HepG2 (cell line): ENCODE data around the gene SLC1A3.

ENCODE experiments used
- CAMTA2 ChIP-seq: sonication (generic); formaldehyde crosslinking; IDR thresholded peaks from 2 replicates; pipeline ENCODE4 v1.4.0; 2020; ENCODE audit warnings: mild to moderate bottlenecking, missing genetic modification reagents, borderline replicate concordance
- EP300 ChIP-seq, 3 experiments: sonication (generic) in 1 of 3; formaldehyde crosslinking in 1 of 3; IDR thresholded peaks; 2 replicates each; pipeline versions ENCODE4 v1.5.1 to v1.6.1; 2011 to 2020; ENCODE audit warnings: low read depth in 2 of 3, low read length in 2 of 3, borderline replicate concordance in 1 of 3, improper control_type of control experiment in 1 of 3, mild to moderate bottlenecking in 1 of 3, missing genetic modification reagents in 1 of 3, moderate library complexity in 1 of 3
- MAFF ChIP-seq: IDR thresholded peaks from 2 replicates; pipeline ENCODE4 v1.6.1; 2011; ENCODE audit warnings: low read depth, low read length, improper control_type of control experiment
- MXD4 ChIP-seq: IDR thresholded peaks from 2 replicates; pipeline ENCODE4 v1.6.1; 2016; ENCODE audit warnings: mild to moderate bottlenecking, missing biosample characterization, missing genetic modification reagents
- TF ChIP-seq, protein P1 (sequence below): sonication (generic); formaldehyde crosslinking; IDR thresholded peaks from 2 replicates; pipeline ENCODE4 v1.5.0; 2020; ENCODE audit warnings: mild to moderate bottlenecking, missing genetic modification reagents, moderate library complexity
- TF ChIP-seq, protein P2 (sequence below): sonication (generic); formaldehyde crosslinking; IDR thresholded peaks from 2 replicates; pipeline ENCODE4 v1.4.0; 2020; ENCODE audit warnings: mild to moderate bottlenecking, missing genetic modification reagents
- TF ChIP-seq, protein P3 (sequence below): sonication (generic); formaldehyde crosslinking; IDR thresholded peaks from 2 replicates; pipeline ENCODE4 v1.4.0; 2020; ENCODE audit warnings: low read depth, missing genetic modification reagents

DNA sequence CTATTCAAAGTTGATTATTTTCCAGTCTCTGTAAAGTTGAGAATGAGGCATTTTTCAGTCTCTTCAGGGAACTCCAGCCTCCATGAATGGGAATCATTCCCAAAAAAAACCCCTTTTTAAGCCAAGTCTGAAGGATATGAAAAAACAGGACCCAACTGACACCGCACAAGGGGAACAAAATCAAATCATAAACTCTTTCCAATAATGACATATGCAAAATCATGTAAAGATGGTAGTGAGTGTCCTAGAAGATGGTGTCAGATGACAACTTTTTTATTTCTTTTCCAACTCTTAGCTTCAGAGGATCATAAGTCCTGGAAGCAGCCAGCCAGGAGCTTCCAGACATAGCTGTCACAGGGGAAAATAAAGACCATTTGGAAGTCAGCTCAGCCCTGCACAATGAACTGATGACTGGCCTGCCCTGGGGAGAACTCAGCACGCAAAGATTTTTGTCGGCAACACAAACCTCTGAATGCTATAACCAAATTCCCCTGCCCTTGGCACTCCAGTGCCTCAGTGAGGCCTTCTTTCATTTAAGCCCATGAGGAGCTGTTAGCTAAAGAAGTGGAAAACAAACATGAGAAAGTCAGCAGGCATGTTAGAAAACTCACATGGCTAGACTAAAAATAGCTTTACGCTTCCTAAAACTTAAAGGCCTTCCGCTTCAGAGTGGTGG is 85.4 kb downstream of the SLC1A3 start:
- no peak for TF ChIP-seq EP300 (IDR thresholded peaks at IDR 0.05; ENCODE audit: low read depth in 2 of 2, low read length in 2 of 2)
- no peak for TF ChIP-seq EP300 (CRISPR knock-in tag; IDR thresholded peaks at IDR 0.05; ENCODE audit: borderline replicate concordance)
- no peak for TF ChIP-seq MXD4 (CRISPR knock-in tag)
- TF ChIP-seq, protein P1, sequence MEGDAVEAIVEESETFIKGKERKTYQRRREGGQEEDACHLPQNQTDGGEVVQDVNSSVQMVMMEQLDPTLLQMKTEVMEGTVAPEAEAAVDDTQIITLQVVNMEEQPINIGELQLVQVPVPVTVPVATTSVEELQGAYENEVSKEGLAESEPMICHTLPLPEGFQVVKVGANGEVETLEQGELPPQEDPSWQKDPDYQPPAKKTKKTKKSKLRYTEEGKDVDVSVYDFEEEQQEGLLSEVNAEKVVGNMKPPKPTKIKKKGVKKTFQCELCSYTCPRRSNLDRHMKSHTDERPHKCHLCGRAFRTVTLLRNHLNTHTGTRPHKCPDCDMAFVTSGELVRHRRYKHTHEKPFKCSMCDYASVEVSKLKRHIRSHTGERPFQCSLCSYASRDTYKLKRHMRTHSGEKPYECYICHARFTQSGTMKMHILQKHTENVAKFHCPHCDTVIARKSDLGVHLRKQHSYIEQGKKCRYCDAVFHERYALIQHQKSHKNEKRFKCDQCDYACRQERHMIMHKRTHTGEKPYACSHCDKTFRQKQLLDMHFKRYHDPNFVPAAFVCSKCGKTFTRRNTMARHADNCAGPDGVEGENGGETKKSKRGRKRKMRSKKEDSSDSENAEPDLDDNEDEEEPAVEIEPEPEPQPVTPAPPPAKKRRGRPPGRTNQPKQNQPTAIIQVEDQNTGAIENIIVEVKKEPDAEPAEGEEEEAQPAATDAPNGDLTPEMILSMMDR (CRISPR knock-in tag), result no peak
- no peak for TF ChIP-seq MAFF
- TF ChIP-seq CAMTA2 (CRISPR knock-in tag), result no peak
- TF ChIP-seq, protein P2, sequence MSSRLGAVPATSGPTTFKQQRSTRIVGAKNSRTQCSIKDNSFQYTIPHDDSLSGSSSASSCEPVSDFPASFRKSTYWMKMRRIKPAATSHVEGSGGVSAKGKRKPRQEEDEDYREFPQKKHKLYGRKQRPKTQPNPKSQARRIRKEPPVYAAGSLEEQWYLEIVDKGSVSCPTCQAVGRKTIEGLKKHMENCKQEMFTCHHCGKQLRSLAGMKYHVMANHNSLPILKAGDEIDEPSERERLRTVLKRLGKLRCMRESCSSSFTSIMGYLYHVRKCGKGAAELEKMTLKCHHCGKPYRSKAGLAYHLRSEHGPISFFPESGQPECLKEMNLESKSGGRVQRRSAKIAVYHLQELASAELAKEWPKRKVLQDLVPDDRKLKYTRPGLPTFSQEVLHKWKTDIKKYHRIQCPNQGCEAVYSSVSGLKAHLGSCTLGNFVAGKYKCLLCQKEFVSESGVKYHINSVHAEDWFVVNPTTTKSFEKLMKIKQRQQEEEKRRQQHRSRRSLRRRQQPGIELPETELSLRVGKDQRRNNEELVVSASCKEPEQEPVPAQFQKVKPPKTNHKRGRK, result no peak
- TF ChIP-seq, protein P3, sequence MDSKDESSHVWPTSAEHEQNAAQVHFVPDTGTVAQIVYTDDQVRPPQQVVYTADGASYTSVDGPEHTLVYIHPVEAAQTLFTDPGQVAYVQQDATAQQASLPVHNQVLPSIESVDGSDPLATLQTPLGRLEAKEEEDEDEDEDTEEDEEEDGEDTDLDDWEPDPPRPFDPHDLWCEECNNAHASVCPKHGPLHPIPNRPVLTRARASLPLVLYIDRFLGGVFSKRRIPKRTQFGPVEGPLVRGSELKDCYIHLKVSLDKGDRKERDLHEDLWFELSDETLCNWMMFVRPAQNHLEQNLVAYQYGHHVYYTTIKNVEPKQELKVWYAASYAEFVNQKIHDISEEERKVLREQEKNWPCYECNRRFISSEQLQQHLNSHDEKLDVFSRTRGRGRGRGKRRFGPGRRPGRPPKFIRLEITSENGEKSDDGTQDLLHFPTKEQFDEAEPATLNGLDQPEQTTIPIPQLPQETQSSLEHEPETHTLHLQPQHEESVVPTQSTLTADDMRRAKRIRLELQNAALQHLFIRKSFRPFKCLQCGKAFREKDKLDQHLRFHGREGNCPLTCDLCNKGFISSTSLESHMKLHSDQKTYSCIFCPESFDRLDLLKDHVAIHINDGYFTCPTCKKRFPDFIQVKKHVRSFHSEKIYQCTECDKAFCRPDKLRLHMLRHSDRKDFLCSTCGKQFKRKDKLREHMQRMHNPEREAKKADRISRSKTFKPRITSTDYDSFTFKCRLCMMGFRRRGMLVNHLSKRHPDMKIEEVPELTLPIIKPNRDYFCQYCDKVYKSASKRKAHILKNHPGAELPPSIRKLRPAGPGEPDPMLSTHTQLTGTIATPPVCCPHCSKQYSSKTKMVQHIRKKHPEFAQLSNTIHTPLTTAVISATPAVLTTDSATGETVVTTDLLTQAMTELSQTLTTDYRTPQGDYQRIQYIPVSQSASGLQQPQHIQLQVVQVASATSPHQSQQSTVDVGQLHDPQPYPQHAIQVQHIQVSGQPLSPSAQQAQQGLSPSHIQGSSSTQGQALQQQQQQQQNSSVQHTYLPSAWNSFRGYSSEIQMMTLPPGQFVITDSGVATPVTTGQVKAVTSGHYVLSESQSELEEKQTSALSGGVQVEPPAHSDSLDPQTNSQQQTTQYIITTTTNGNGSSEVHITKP (CRISPR knock-in tag), result no peak
